ENCODE measurements around the gene POLR2E. TPM values are rescaled to one million over a fixed set of nuclear protein-coding genes. Genes with fewer than 3 reads are reported as not detected.
A peak's percentile ranks its signal among the peaks of the same experiment; 100 is the strongest.

The POLR2E gene
- total and polyA plus RNA-seq, 8 donors, result 40.0 to 69.4 (median 61.3) TPM

DNA sequence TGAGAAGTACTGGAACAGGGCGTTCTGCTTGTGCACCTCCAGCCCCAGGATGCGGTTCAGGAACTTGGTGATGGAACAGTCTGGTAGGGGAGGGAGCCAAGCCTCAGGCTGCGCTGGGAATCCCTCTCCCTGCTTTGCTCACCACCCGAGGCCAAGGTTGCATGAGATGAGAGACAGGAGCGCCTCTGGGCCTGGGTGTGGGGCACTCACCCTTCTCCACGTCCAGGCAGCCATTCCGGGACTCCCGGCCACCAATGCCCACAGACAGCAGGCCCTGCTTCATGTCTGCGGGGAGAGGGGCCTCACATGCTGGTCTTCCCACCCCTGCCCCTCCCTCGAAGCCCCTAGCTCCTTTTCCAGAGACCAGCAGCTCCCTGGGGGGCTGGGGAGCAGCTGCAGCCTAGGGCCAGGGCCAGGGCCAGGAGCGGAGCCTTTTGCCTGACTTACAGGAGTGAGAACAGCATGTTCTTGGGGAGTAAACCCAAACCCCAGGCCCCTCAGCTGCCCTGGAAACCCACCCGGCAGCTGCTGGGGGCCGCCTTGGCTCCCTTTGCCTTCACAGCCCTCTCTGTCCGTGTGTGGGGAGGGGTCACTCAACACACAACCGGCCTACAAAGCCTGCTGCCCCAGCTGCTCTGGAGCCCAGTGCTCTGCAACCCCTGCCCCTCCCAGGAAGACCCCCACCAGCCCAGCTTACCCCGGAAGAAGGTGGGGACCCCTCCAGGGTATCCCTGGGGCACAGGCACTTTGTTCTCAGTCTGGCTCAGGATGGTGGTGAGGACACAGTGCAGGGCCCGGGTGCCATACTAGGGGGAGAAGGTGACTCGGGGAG is 15.8 kb upstream of the POLR2E start:
- H3K27ac ChIP-seq, result no peak overlapping the region
- no peak overlapping the region for H3K4me3 ChIP-seq
- TF ChIP-seq, protein P1, sequence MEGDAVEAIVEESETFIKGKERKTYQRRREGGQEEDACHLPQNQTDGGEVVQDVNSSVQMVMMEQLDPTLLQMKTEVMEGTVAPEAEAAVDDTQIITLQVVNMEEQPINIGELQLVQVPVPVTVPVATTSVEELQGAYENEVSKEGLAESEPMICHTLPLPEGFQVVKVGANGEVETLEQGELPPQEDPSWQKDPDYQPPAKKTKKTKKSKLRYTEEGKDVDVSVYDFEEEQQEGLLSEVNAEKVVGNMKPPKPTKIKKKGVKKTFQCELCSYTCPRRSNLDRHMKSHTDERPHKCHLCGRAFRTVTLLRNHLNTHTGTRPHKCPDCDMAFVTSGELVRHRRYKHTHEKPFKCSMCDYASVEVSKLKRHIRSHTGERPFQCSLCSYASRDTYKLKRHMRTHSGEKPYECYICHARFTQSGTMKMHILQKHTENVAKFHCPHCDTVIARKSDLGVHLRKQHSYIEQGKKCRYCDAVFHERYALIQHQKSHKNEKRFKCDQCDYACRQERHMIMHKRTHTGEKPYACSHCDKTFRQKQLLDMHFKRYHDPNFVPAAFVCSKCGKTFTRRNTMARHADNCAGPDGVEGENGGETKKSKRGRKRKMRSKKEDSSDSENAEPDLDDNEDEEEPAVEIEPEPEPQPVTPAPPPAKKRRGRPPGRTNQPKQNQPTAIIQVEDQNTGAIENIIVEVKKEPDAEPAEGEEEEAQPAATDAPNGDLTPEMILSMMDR (IDR thresholded peaks at IDR 0.05), result no peak
- WGBS, 2 donors, result 88 to 91% methylated on average over 16 to 18 of the region's 18 CpGs
- no peaks in the 10 kb centered on the region for H3K9me3 ChIP-seq
- peaks cover 0 to 22% (median 0%) of the 10 kb centered on the region in 3 donors for H3K36me3 ChIP-seq
- FAIRE-seq, result no peak
- H3K27me3 ChIP-seq, result no peaks in the 10 kb centered on the region
- DNase-seq, result peak in 2 of 6 donors; percentile 38 to 75
- ATAC-seq, result no peak
- peaks cover 0 to 7% (median 6%) of the 10 kb centered on the region in 3 donors for H3K4me1 ChIP-seq
- intact Hi-C loops (cut with DNase I), result loop anchor here in 1 of 3 donors (5.0 kb wide), 1 partner anchor 81 kb away; no protein-coding TSS in a partner anchor

DNA sequence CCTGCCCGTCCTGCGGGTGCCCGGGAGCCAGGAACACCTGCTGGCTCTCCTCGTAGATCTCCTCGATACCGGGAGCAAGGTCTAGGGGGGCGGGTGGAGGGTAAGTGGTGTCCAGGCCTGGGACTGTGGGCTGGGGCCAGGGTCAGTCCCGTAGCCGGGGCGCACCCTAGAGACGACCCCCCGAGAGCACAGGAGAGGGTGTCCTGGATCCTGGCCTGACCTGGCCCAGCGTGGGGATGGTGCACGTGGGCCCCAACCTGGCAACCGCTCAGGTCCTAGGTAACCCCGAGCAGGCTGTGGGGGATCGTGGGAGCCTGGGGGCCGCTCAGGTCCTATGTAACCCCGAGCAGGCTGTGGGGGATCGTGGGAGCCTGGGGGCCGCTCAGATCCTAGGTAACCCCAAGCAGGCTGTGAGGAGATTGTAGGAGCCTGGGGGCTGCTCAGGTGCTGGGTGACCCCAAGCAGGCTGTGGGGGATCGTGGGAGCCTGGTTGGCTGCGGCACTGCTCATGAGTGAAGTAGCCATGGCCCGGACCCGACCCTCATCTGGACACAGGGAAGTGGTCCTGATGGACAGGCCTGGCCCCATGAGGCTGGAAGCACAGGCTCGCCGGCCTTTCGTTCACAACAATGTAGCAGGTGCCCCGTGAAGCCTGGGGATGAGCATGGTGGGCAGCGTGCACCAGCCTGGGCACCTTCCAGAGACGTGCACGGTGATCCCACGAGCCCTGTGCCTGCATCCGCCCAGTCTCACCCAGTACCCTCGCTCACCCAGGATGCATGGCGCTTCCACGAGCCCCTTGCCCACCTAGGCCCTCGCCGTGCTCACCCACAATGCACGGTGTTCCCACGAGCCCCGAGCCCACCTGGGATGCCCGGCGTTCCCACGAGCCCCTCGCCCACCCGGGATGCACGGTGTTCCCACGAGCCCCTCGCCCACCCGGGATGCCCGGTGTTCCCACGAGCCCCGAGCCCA is 14.8 kb upstream of the POLR2E start:
- H3K4me1 ChIP-seq, result peaks cover 0 to 7% (median 6%) of the 10 kb centered on the region in 3 donors
- intact Hi-C loops (cut with DNase I), result loop anchor here in 1 of 3 donors (5.0 kb wide), 1 partner anchor 82 kb away; no protein-coding TSS in a partner anchor
- no peaks in the 10 kb centered on the region for H3K9me3 ChIP-seq
- TF ChIP-seq, protein P1 (IDR thresholded peaks at IDR 0.05), result no peak
- peaks cover 0 to 17% (median 0%) of the 10 kb centered on the region in 3 donors for H3K36me3 ChIP-seq
- H3K27me3 ChIP-seq, result no peaks in the 10 kb centered on the region
- FAIRE-seq (no peak), DNase-seq (peak in 2 of 6 donors; percentile 45 to 79), ATAC-seq (no peak)
- H3K27ac ChIP-seq, result no peak overlapping the region
- 93 to 95% methylated on average over 52 to 54 of the region's 54 CpGs for WGBS, 2 donors
- no peak overlapping the region for H3K4me3 ChIP-seq

DNA sequence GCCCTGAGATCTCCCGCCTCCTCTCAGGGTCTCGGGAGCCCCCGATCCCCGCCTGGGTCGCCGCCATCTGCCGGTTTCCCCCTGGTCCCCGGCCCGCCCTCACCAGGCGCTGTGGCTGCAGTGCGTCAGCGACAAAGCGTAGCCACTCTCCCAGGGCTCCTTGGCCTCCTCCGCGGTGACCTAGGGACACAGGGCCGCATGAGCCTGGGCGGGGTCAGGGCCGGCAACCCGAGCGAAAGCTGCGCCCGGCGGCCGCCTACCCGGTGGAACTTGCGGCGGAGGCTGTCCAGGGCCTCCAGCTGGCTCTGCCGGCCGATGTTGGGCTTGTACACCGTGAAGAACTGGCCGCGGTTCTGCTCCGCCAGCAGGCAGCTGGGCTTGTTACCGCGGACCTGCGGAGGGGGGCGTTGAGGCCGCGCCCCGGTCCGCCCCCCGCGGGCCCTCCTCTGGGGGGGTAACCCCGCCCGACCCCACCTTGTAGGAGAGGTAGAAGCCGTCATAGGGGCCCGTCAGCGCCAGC is 13.9 kb upstream of the POLR2E start:
- Histone ChIP-seq H3K36me3 (peaks cover 0 to 17% (median 0%) of the 10 kb centered on the region in 3 donors), H3K27me3 (no peaks in the 10 kb centered on the region), H3K4me1 (peaks cover 0 to 7% (median 6%) of the 10 kb centered on the region in 3 donors), H3K9me3 (no peaks in the 10 kb centered on the region), H3K27ac (no peak overlapping the region), H3K4me3 (no peak overlapping the region)
- ATAC-seq (no peak), FAIRE-seq (no peak), DNase-seq (peak in 2 of 6 donors; percentile 55 to 80)
- TF ChIP-seq, protein P1 (IDR thresholded peaks at IDR 0.05), result no peak
- intact Hi-C loops (cut with DNase I), result no loop called here
- 90 to 93% methylated on average over 48 of the region's 48 CpGs for WGBS, 2 donors

DNA sequence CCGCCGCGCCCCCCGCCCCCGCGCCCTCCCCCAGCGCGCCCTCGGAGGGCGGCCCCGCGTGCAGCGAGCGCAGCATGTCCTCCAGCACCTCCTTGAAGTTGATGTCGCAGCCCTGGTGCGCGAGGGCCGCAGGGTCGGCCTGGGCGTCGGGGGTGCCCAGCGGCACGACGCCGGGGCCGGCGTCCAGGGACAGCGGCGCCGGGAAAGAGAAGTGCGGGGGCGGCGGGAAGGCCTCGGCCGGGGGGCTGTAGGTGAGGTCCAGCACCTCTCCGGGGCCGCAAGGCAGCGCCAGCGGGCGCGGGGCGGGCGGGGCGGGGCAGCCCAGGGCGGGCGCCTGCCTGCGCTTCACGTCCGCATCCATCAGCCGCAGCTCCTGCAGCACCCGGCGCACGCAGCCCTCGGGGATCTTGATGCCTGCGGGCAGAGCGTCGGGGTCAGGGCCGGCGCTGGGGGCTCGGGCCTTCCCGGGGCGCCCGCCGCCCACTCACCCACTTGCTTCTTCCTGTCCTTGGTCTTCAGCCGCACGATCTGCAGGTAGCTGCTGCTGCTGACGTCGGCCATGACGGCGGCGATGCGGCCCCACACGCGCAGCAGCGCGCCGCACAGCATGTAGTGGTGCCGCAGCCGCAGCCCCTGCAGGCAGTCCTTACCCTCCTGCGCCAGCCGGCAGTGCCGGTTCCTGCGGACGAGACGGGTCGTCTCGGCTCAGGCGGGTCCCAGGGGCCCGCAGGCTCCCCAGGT is 13.3 kb upstream of the POLR2E start:
- no peak overlapping the region for H3K4me3 ChIP-seq
- peaks cover 0 to 17% (median 0%) of the 10 kb centered on the region in 3 donors for H3K36me3 ChIP-seq
- H3K27me3 ChIP-seq, result no peaks in the 10 kb centered on the region
- no peaks in the 10 kb centered on the region for H3K9me3 ChIP-seq
- WGBS, 2 donors, result 93 to 95% methylated on average over 79 to 89 of the region's 89 CpGs
- FAIRE-seq (no peak), ATAC-seq (no peak), DNase-seq (peak in 2 of 6 donors; percentile 34 to 78)
- TF ChIP-seq, protein P1 (IDR thresholded peaks at IDR 0.05), result no peak
- H3K27ac ChIP-seq, result no peak overlapping the region
- peaks cover under 1 to 1% (median 1%) of the 10 kb centered on the region in 3 donors for H3K4me1 ChIP-seq
- intact Hi-C loops (cut with DNase I), result no loop called here
